ENCODE measurements around the gene SNAI1. TPM values are rescaled to one million over a fixed set of nuclear protein-coding genes. Genes with fewer than 3 reads are reported as not detected.
"Not testable (repeated sequence)": the region's sequence is repeated elsewhere in the genome, so short reads cannot be mapped to it uniquely, and the experiment has no call there.

Gene SNAI1
- total RNA-seq, 1 experiment from 2014 or later: 4.1 TPM

DNA sequence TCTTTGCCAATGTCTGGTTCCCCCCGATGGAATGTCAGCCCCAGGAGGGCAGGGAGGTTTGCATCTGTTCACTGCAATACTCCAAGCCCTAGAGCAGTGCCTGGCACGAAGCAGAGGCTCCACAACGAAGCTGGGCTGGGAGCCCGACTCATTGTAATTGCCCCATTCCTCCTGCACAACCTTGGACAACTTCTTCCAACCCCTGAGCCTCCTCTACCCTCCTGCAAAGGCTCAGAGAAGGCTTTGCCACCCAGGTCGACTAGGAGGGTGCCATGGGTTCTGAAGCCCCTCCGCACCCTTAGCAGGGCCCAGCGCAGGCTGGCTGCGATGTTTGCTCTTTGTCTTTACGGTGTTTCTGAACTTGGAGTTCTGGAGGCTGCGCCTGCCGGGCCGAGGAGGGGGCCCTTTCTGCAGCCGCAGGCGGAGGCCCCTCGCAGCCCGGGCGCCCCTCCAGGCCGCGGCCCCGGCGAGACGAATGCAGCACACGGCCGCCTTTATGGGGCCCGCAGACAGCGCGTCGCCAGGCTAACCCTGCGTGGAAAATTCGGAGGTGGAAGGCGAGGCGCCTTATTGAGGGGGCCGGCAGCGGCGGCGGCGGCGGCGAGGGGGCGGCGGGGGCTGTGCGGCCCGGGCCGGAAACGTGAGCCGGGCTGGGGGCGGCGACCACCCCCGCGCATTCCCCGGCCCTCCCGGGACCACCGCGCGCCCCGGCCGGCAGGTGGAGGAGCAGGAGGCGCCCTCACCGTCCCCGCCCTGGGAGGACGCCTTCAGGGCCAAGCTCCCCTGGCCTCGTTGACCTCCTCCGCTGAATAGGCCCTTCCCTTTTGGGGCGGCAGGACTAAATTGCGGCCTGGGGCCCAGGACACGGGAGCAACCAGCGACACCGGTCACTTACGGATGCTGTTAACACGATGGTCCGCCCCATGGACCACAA lies 27.0 kb downstream of the SNAI1 start:
- BruUV-seq (replicated peaks): no TSS peak
- no peak for TF ChIP-seq EZH2 (IDR thresholded peaks at IDR 0.05; ENCODE audit: borderline replicate concordance, low read depth, low read length, poor library complexity, severe bottlenecking)
- TF ChIP-seq, protein P1, sequence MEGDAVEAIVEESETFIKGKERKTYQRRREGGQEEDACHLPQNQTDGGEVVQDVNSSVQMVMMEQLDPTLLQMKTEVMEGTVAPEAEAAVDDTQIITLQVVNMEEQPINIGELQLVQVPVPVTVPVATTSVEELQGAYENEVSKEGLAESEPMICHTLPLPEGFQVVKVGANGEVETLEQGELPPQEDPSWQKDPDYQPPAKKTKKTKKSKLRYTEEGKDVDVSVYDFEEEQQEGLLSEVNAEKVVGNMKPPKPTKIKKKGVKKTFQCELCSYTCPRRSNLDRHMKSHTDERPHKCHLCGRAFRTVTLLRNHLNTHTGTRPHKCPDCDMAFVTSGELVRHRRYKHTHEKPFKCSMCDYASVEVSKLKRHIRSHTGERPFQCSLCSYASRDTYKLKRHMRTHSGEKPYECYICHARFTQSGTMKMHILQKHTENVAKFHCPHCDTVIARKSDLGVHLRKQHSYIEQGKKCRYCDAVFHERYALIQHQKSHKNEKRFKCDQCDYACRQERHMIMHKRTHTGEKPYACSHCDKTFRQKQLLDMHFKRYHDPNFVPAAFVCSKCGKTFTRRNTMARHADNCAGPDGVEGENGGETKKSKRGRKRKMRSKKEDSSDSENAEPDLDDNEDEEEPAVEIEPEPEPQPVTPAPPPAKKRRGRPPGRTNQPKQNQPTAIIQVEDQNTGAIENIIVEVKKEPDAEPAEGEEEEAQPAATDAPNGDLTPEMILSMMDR (conservative IDR thresholded peaks at IDR 0.05; ENCODE audit: low read depth, low read length): no peak
- H3K4me3 ChIP-seq (ENCODE audit: low read depth, low read length, poor library complexity, severe bottlenecking): no peak overlapping the region
- DNase-seq (ENCODE audit: low spot score): no peak
- CTCF ChIA-PET: no interaction called here
- no peaks in the 10 kb centered on the region for H3K27me3 ChIP-seq (replicated peaks; ENCODE audit: insufficient read depth, low read depth, low read length, poor library complexity)
- no peaks in the 10 kb centered on the region for H3K9me3 ChIP-seq (ENCODE audit: low read depth, low read length, poor library complexity, severe bottlenecking)
- POLR2A ChIA-PET (ENCODE audit: low non-redundant PET): no interaction called here
- intact Hi-C loops (cut with micrococcal nuclease; ENCODE audit: unreplicated experiment): no loop called here
- H3K36me3 ChIP-seq (ENCODE audit: insufficient read depth, low read length, poor library complexity, severe bottlenecking): no peaks in the 10 kb centered on the region
- no peak overlapping the region for H3K27ac ChIP-seq (ENCODE audit: low read depth, low read length, poor library complexity, severe bottlenecking)
- H3K4me1 ChIP-seq (ENCODE audit: insufficient read depth, low read length, poor library complexity, severe bottlenecking): peaks cover 4% of the 10 kb centered on the region

DNA sequence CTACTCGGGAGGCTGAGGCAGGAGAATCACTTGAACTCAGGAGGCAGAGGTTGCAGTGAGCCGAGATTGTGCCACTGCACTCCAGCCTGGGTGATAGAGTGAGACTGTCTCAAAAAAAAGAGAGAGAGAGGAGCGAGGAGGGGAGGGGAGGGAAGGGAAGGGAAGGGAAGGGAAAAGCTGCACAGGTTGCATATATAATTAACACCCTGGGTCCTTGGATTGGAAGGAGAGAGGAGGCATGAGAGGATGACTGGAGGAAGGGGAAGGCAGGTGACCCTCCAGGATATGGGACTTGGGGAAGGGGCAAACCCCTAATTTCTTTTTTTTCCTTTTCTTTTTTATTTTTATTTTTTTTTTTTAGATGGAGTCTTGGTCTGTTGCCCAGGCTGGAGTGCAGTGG lies 28.8 kb downstream of the SNAI1 start:
- H3K27me3 ChIP-seq (replicated peaks; ENCODE audit: insufficient read depth, low read depth, low read length, poor library complexity); CTCF ChIA-PET; POLR2A ChIA-PET (ENCODE audit: low non-redundant PET); H3K9me3 ChIP-seq (ENCODE audit: low read depth, low read length, poor library complexity, severe bottlenecking); BruUV-seq (replicated peaks); H3K36me3 ChIP-seq (ENCODE audit: insufficient read depth, low read length, poor library complexity, severe bottlenecking); H3K27ac ChIP-seq (ENCODE audit: low read depth, low read length, poor library complexity, severe bottlenecking); H3K4me1 ChIP-seq (ENCODE audit: insufficient read depth, low read length, poor library complexity, severe bottlenecking); DNase-seq (ENCODE audit: low spot score); intact Hi-C loops (cut with micrococcal nuclease; ENCODE audit: unreplicated experiment); H3K4me3 ChIP-seq (ENCODE audit: low read depth, low read length, poor library complexity, severe bottlenecking): not testable (repeated sequence)

DNA sequence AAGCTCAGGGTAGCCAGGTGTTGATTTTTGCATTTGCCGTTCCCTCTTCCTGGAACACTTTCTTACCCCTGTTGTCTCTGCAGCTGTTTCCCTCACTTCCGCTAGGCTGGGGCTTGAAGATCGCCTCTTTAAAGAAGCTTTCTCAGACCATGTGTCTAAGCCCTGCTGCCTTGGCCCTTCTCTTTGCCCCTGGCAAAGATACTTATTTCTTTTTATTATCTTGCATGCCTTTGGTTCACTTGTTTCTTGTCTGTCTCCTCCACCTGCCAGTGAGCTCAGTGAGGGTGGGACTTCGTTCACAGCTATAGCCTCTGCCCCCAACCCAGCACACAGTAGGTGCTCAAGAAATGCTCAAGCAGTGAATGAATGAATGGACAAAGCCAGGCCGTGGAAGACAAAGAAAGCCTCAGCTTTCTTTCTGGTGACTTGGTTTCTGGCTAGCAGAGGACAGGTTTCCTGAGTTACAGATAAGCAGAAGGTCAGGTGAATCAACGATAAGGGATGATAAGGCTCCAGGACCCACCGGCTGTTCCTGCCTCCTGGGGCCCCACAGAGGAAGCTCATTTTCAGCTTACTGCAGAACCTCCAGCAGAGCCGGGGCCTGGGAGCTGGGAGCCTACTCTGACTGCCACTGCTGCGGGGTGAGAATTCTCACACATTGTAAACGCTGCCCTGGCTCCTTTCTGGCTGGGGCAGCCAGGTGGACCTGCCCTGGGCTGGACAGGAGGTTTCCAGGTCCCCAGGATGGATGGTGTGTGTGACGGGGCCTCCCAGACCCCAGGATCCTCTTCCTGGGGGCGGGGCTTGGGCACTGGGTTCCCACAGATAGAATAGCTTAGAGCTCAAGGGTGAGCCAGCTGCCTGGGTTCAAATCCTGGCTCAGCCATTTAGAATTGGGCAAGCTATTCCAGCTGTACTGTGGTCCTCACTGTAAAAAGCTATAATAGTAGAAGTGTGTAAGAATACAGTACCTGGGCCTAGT lies 29.8 kb downstream of the SNAI1 start:
- POLR2A ChIA-PET (ENCODE audit: low non-redundant PET): interaction anchor here (0.6 kb wide), 1 partner anchor 32 kb away, joined by 3 read pairs; no protein-coding TSS in a partner anchor
- CTCF ChIA-PET: no interaction called here

More for the DNA sequence above, 29.8 kb downstream of the SNAI1 start:
- H3K27ac ChIP-seq (ENCODE audit: low read depth, low read length, poor library complexity, severe bottlenecking): no peak overlapping the region
- TF ChIP-seq, protein P1 (conservative IDR thresholded peaks at IDR 0.05; ENCODE audit: low read depth, low read length): no peak
- TF ChIP-seq EZH2 (IDR thresholded peaks at IDR 0.05; ENCODE audit: borderline replicate concordance, low read depth, low read length, poor library complexity, severe bottlenecking): no peak
- DNase-seq (ENCODE audit: low spot score): no peak
- no peaks in the 10 kb centered on the region for H3K9me3 ChIP-seq (ENCODE audit: low read depth, low read length, poor library complexity, severe bottlenecking)
- intact Hi-C loops (cut with micrococcal nuclease; ENCODE audit: unreplicated experiment): no loop called here
- H3K4me3 ChIP-seq (ENCODE audit: low read depth, low read length, poor library complexity, severe bottlenecking): no peak overlapping the region
- H3K36me3 ChIP-seq (ENCODE audit: insufficient read depth, low read length, poor library complexity, severe bottlenecking): no peaks in the 10 kb centered on the region
- peaks cover 4% of the 10 kb centered on the region for H3K4me1 ChIP-seq (ENCODE audit: insufficient read depth, low read length, poor library complexity, severe bottlenecking)
- no peaks in the 10 kb centered on the region for H3K27me3 ChIP-seq (replicated peaks; ENCODE audit: insufficient read depth, low read depth, low read length, poor library complexity)
- BruUV-seq (replicated peaks): no TSS peak
